CD4-positive, alpha-beta memory T cell (primary cell): ENCODE measurements around the gene NIN. TPM values are rescaled to one million over a fixed set of nuclear protein-coding genes. Genes with fewer than 3 reads are reported as not detected.

Source experiments
- CTCF ChIA-PET: fragments of 350-600 bp; sonication (Branson Sonifier 250); formaldehyde crosslinking; loops from one replicate; lab custom pipeline; 2021; ENCODE audit warnings: inconsistent platforms; ENCODE audit not compliant: partially characterized antibody; lab: Charles Lee
- POLR2A ChIA-PET: fragments of 350-600 bp; sonication (Branson Sonifier 250); formaldehyde crosslinking; loops from one replicate; lab custom pipeline; 2021; ENCODE audit not compliant: partially characterized antibody; lab: Charles Lee
- DNase-seq, 5 donors: peaks; one replicate each; pipeline versions ENCODE4 v3.0.0 to v3.0.0-alpha.2; 2020 to 2022; ENCODE audit warnings: mixed read lengths in 1 of 5
- H3K27ac ChIP-seq: one replicate; pipeline ENCODE4 v1.7.0; 2013; ENCODE audit warnings: low read depth, low read length
- H3K27me3 ChIP-seq: 2 replicates; pipeline ENCODE4 v1.7.0; 2013; ENCODE audit warnings: mild to moderate bottlenecking, low read length, moderate library complexity; ENCODE audit not compliant: insufficient read depth
- H3K36me3 ChIP-seq: 2 replicates; pipeline ENCODE4 v1.7.0; 2013; ENCODE audit warnings: mild to moderate bottlenecking, low read length, moderate library complexity; ENCODE audit not compliant: insufficient read depth
- H3K4me1 ChIP-seq: 2 replicates; pipeline ENCODE4 v1.7.0; 2013; ENCODE audit warnings: mild to moderate bottlenecking, low read length, moderate library complexity; ENCODE audit not compliant: insufficient read depth
- H3K4me3 ChIP-seq, 2 donors: one replicate each; pipeline ENCODE4 v1.7.0; 2013; ENCODE audit warnings: low read length in 2 of 2, mild to moderate bottlenecking in 1 of 2
- H3K9me3 ChIP-seq, 2 donors: one replicate each; pipeline ENCODE4 v1.7.0; 2013; ENCODE audit warnings: low read length in 2 of 2, control low read depth in 1 of 2; ENCODE audit not compliant: control insufficient read depth in 1 of 2
- H3K27ac Mint-ChIP-seq, 7 donors: one replicate each; pipeline ENCODE4 v1.8.0; 2020 to 2021; ENCODE audit warnings: mixed read lengths in 7 of 7, mild to moderate bottlenecking in 6 of 7, inconsistent platforms in 3 of 7, moderate library complexity in 3 of 7
- H3K27me3 Mint-ChIP-seq, 2 donors: one replicate each; pipeline ENCODE4 v1.8.0; 2020 to 2021; ENCODE audit warnings: mixed read lengths in 2 of 2
- H3K36me3 Mint-ChIP-seq, 2 donors: one replicate each; pipeline ENCODE4 v1.8.0; 2020 to 2021; ENCODE audit warnings: mixed read lengths in 2 of 2, inconsistent platforms in 1 of 2, mild to moderate bottlenecking in 1 of 2
- H3K4me1 Mint-ChIP-seq, 4 donors: one replicate each; pipeline ENCODE4 v1.8.0; 2020 to 2021; ENCODE audit warnings: mixed read lengths in 4 of 4, mild to moderate bottlenecking in 1 of 4
- H3K4me3 Mint-ChIP-seq, 8 donors: one replicate each; pipeline ENCODE4 v1.8.0; 2020 to 2021; ENCODE audit warnings: mixed read lengths in 8 of 8, mild to moderate bottlenecking in 7 of 8, moderate library complexity in 6 of 8, inconsistent platforms in 3 of 8
- H3K9me3 Mint-ChIP-seq, 8 donors: one replicate each; pipeline ENCODE4 v1.8.0; 2020 to 2021; ENCODE audit warnings: mixed read lengths in 8 of 8, mild to moderate bottlenecking in 5 of 8, inconsistent platforms in 3 of 8, moderate library complexity in 1 of 8
- intact Hi-C: fragments of 100-400 bp; cut with micrococcal nuclease; formaldehyde crosslinking; loops from one replicate; pipeline ENCODE4 v1.15.1; 2023
- polyA plus RNA-seq, 2 donors: library from polyadenylated mRNA; unstranded; fragments of 300-500 nt; fragmentation: Illumina TruSeq; gene quantifications; one replicate each; pipeline ENCODE4 v1.2.3, GENCODE V29; 2021
- total RNA-seq, 2 experiments: library from RNA; stranded (reverse); gene quantifications; one replicate each; pipeline ENCODE4 v1.2.3, GENCODE V29; 2021

The NIN gene
- total and polyA plus RNA-seq, 4 experiments from 2014 or later: 8.5 to 102 (median 74.9) TPM

DNA sequence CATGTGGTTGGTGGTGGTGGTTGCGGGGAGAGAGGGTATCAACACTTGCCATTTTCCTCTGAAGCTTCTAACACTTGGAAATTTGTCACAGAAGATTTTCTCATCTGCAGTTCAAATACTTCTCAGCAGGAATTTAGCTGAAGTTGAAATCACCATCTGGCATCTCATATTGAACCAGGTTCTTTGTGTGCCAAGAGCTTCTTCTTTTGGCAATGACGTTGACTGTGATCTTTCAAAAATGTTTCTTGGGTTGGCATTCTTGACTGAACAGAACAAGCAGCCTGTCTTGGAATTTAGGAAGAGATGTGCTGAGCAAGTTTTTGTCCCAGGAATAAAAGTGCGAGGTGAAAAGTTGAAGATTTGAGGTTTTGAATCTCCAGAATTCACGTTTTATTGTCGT is 8.7 kb upstream of the NIN start:
- ChIA-PET CTCF (interaction anchor here (1.1 to 4.3 kb wide), 4 partner anchors 10 to 300 kb away, joined by 3 to 25 read pairs (median 4); no protein-coding TSS in a partner anchor), POLR2A (interaction anchor here (0.7 to 1.2 kb wide), 5 partner anchors 9 to 61 kb away, joined by 3 read pairs; partner anchors contain the start of gene NIN)
- DNase-seq: no peak
- H3K27me3 ChIP-seq: no peaks in the 10 kb centered on the region
- no peak overlapping the region for H3K27ac Mint-ChIP-seq
- no peaks in the 10 kb centered on the region for H3K9me3 ChIP-seq
- intact Hi-C loops: no loop called here
- H3K9me3 Mint-ChIP-seq: peaks cover 0 to 2% (median 0%) of the 10 kb centered on the region in 8 donors
- H3K27ac ChIP-seq: no peak overlapping the region
- no peak overlapping the region for H3K4me3 Mint-ChIP-seq
- no peaks in the 10 kb centered on the region for H3K36me3 Mint-ChIP-seq
- no peak overlapping the region for H3K4me3 ChIP-seq
- H3K36me3 ChIP-seq: no peaks in the 10 kb centered on the region
- no peaks in the 10 kb centered on the region for H3K27me3 Mint-ChIP-seq
- H3K4me1 Mint-ChIP-seq: peaks cover 11 to 15% (median 13%) of the 10 kb centered on the region in 4 donors
- peaks cover 14% of the 10 kb centered on the region for H3K4me1 ChIP-seq

DNA sequence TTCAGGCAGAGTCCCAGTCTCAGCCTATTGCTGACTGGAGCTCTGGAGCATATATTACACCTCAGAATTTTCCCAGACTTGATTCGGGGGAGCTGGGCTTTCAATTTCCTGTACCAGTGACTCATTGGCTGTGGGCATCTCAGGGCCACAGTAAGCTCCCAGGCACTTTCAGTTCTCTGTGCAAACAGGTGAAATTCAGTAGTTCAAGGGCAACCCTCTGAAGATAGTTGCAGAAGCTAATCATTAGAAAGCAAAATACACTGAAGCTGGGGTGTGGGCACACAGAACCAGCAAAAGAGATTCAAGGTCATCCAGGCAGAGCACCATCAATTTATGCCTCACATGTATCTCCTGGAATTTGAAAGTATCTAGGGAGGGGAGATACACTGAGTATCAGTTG is 8.1 kb upstream of the NIN start:
- no peak for DNase-seq
- H3K4me1 Mint-ChIP-seq: peaks cover 14 to 20% (median 16%) of the 10 kb centered on the region in 4 donors
- Histone ChIP-seq H3K9me3 (no peaks in the 10 kb centered on the region), H3K27me3 (no peaks in the 10 kb centered on the region), H3K4me1 (peaks cover 14% of the 10 kb centered on the region), H3K27ac (no peak overlapping the region), H3K36me3 (no peaks in the 10 kb centered on the region), H3K4me3 (no peak overlapping the region)
- no peak overlapping the region for H3K27ac Mint-ChIP-seq
- ChIA-PET POLR2A (interaction anchor here (0.7 to 1.2 kb wide), 4 partner anchors 9 to 61 kb away, joined by 3 read pairs; no protein-coding TSS in a partner anchor), CTCF (interaction anchor here (1.2 to 4.3 kb wide), 2 partner anchors 21 to 300 kb away, joined by 4 to 25 read pairs; no protein-coding TSS in a partner anchor)
- intact Hi-C loops: no loop called here
- H3K36me3 Mint-ChIP-seq: no peaks in the 10 kb centered on the region
- H3K9me3 Mint-ChIP-seq: peaks cover 0 to 2% (median 0%) of the 10 kb centered on the region in 8 donors
- no peaks in the 10 kb centered on the region for H3K27me3 Mint-ChIP-seq
- H3K4me3 Mint-ChIP-seq: no peak overlapping the region

GRCh38 chr14:50837850-50838470 is 7.0 kb upstream of the NIN start:
- Mint-ChIP-seq H3K4me3 (no peak overlapping the region), H3K9me3 (peaks cover 0 to 2% (median 0%) of the 10 kb centered on the region in 8 donors), H3K36me3 (no peaks in the 10 kb centered on the region), H3K27me3 (no peaks in the 10 kb centered on the region), H3K4me1 (peaks cover 14 to 22% (median 16%) of the 10 kb centered on the region in 4 donors), H3K27ac (peak overlapping the region in 1 of 7 donors; percentile 27)
- Histone ChIP-seq H3K27ac (no peak overlapping the region), H3K4me1 (peaks cover 14% of the 10 kb centered on the region), H3K27me3 (no peaks in the 10 kb centered on the region), H3K9me3 (no peaks in the 10 kb centered on the region), H3K4me3 (no peak overlapping the region), H3K36me3 (no peaks in the 10 kb centered on the region)
- ChIA-PET POLR2A (no interaction called here), CTCF (interaction anchor here (4.3 kb wide), 1 partner anchor 22 kb away, joined by 25 read pairs; no protein-coding TSS in a partner anchor)
- intact Hi-C loops: no loop called here
- DNase-seq: no peak

GRCh38 chr14:50837271-50837670 is 6.3 kb upstream of the NIN start:
- Mint-ChIP-seq H3K9me3 (peaks cover 0 to 2% (median 0%) of the 10 kb centered on the region in 8 donors), H3K4me1 (peaks cover 14 to 29% (median 17%) of the 10 kb centered on the region in 4 donors), H3K27me3 (no peaks in the 10 kb centered on the region), H3K27ac (no peak overlapping the region), H3K4me3 (no peak overlapping the region), H3K36me3 (no peaks in the 10 kb centered on the region)
- no peak for DNase-seq
- ChIA-PET POLR2A (no interaction called here), CTCF (interaction anchor here (4.3 kb wide), 1 partner anchor 23 kb away, joined by 25 read pairs; no protein-coding TSS in a partner anchor)
- Histone ChIP-seq H3K36me3 (no peaks in the 10 kb centered on the region), H3K4me1 (peaks cover 14% of the 10 kb centered on the region), H3K27me3 (no peaks in the 10 kb centered on the region), H3K9me3 (no peaks in the 10 kb centered on the region), H3K4me3 (no peak overlapping the region), H3K27ac (no peak overlapping the region)
- intact Hi-C loops: no loop called here

- Histone ChIP-seq H3K4me1 (peaks cover 20% of the 10 kb centered on the region), H3K36me3 (no peaks in the 10 kb centered on the region), H3K9me3 (no peaks in the 10 kb centered on the region), H3K27me3 (no peaks in the 10 kb centered on the region), H3K4me3 (no peak overlapping the region), H3K27ac (no peak overlapping the region)
- Mint-ChIP-seq H3K27ac (no peak overlapping the region), H3K9me3 (peaks cover 0 to 3% (median 0%) of the 10 kb centered on the region in 8 donors), H3K27me3 (no peaks in the 10 kb centered on the region), H3K4me1 (peaks cover 20 to 36% (median 23%) of the 10 kb centered on the region in 4 donors), H3K36me3 (peaks cover 0 to 5% of the 10 kb centered on the region in 2 donors), H3K4me3 (no peak overlapping the region)
- intact Hi-C loops: no loop called here
- ChIA-PET CTCF (interaction anchor here (4.3 kb wide), 1 partner anchor 24 kb away, joined by 25 read pairs; no protein-coding TSS in a partner anchor), POLR2A (no interaction called here)
- DNase-seq: no peak
Measured at GRCh38 chr14:50836515-50836914, 5.6 kb upstream of the NIN start.

DNA sequence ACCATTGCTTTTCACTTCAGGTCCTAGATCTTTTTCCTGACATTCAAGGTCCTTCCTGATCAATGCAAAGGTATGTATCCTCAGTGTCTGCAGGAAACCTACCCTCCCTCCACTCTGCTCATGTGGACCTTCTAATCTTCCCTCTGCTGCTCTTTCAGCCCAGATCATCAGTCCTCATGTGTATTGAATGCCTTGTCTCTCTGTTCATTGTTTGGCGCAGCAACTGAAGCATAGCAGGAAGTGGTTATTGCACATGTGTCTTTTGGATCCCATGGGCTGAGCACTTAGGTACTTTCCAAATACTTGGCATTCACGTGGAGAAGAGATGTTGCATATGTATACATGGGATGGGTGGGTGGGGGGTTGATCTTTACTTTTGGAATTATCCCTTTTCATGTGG is 4.3 kb upstream of the NIN start:
- Histone ChIP-seq H3K27me3 (no peaks in the 10 kb centered on the region), H3K4me1 (peaks cover 21% of the 10 kb centered on the region), H3K4me3 (no peak overlapping the region), H3K36me3 (no peaks in the 10 kb centered on the region), H3K27ac (no peak overlapping the region), H3K9me3 (no peaks in the 10 kb centered on the region)
- H3K27me3 Mint-ChIP-seq: no peaks in the 10 kb centered on the region
- intact Hi-C loops: no loop called here
- ChIA-PET POLR2A (interaction anchor here (0.9 to 1.0 kb wide), 2 partner anchors 25 to 43 kb away, joined by 4 to 5 read pairs; no protein-coding TSS in a partner anchor), CTCF (interaction anchor here (1.1 kb wide), 1 partner anchor 25 kb away, joined by 5 read pairs; no protein-coding TSS in a partner anchor)
- H3K9me3 Mint-ChIP-seq: peaks cover 0 to 3% (median 0%) of the 10 kb centered on the region in 8 donors
- peaks cover 0 to 8% of the 10 kb centered on the region in 2 donors for H3K36me3 Mint-ChIP-seq
- DNase-seq: peak; percentile 32 to 45 (median 39)
- peak overlapping the region in 7 of 8 donors; percentile 8 to 43 (median 31) for H3K4me3 Mint-ChIP-seq
- peak overlapping the region in 6 of 7 donors; percentile 20 to 76 (median 60) for H3K27ac Mint-ChIP-seq
- H3K4me1 Mint-ChIP-seq: peaks cover 20 to 37% (median 25%) of the 10 kb centered on the region in 4 donors

GRCh38 chr14:50834802-50835276 is 3.9 kb upstream of the NIN start:
- DNase-seq: no peak
- no peaks in the 10 kb centered on the region for H3K27me3 ChIP-seq
- peaks cover 0 to 10% of the 10 kb centered on the region in 2 donors for H3K36me3 Mint-ChIP-seq
- H3K27ac Mint-ChIP-seq: peak overlapping the region in 5 of 7 donors; percentile 20 to 76 (median 68)
- no peaks in the 10 kb centered on the region for H3K9me3 ChIP-seq
- POLR2A ChIA-PET: interaction anchor here (1.0 kb wide), 1 partner anchor 43 kb away, joined by 4 read pairs; no protein-coding TSS in a partner anchor
- intact Hi-C loops: loop anchor here (5.0 kb wide), 2 partner anchors 168 to 817 kb away; partner anchors contain the start of genes FRMD6 and SAV1
- CTCF ChIA-PET: interaction anchor here (1.1 kb wide), 1 partner anchor 25 kb away, joined by 5 read pairs; no protein-coding TSS in a partner anchor
- H3K4me3 Mint-ChIP-seq: peak overlapping the region in 2 of 8 donors; percentile 8 to 31
- H3K4me1 Mint-ChIP-seq: peaks cover 21 to 40% (median 27%) of the 10 kb centered on the region in 4 donors
- no peaks in the 10 kb centered on the region for H3K27me3 Mint-ChIP-seq
- H3K9me3 Mint-ChIP-seq: peaks cover 0 to 3% (median 0%) of the 10 kb centered on the region in 8 donors
- H3K36me3 ChIP-seq: no peaks in the 10 kb centered on the region
- peaks cover 22% of the 10 kb centered on the region for H3K4me1 ChIP-seq
- H3K27ac ChIP-seq: no peak overlapping the region
- no peak overlapping the region for H3K4me3 ChIP-seq
